ENCODE results near the gene CAMK4.

The CAMK4 gene

DNA sequence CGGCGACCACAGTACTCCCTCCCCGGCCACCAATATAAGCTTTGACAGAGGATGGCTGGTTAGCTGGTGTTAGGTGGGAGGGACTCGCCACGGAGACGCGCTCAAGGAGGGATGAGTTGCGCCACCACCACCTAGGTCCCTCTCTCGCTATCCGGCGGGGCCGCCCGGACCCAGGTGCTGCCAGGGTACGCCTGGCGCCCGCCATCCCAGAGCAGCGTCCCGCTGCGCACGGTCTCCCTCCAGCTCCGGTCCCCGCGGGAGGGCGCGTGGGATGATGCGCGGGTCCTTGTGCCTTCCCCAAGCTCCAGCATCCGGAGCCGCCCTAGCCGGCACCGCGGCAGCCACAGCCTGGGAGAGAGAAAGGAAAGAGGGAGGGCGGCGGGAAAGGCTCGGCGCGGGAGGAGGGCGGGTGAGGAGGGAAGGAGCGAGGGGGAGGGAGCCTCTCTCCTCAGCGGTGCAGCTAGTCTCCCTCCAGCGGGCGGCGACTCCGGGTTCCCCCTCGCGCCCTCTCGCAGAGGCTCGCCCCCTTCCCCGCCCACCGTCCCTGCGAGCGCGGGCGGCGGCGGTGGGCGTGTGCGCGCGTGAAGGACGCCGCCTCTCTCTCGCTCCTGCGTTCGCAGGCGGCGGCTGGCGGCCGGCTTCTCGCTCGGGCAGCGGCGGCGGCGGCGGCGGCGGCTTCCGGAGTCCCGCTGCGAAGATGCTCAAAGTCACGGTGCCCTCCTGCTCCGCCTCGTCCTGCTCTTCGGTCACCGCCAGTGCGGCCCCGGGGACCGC, at the start of gene CAMK4:
TSS of gene CAMK4 (plus strand) at position 598 of the 774 bp plus-strand sequence. CDS start at position 698, 100 bp downstream.
- DNase-seq: peak; percentile 70

DNA sequence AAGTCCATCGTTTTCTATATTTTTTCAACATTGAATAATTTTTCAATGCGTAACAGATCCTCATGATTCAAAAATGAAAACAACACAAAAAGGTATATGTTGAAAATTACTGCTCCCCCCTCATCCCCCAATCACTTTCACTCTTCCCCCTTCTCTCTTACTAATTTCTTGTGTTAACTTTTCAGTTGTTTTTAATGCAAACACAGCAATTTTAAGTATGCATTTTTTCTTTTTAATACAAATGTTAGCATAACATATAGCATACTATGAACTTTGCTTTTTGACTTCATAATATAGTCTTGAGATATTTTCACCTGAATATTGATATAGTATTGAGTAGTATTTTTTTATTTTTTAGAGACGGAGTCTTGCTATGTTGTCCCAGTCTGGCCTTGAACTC, 41.1 kb upstream of the CAMK4 start:
- no peak for DNase-seq

DNA sequence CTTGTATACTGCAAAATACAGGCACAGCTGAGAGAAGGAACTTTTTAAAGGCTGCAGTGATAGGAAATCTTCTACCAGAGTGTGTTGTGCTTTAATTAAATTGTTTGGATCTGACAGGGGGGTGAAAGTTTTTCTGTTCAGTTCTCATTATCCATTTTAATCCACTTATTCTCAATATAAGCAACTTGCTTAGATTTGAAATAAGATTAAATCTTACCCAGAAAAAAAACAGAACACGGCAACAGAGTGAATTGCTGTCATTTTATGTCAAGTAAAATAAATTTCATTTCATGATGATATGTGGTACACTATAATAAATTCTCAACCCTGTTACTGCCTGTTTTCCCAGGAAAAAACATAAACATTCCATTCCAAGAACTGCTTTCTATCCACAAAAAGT, 37.1 kb upstream of the CAMK4 start:
- no peak for DNase-seq

DNA sequence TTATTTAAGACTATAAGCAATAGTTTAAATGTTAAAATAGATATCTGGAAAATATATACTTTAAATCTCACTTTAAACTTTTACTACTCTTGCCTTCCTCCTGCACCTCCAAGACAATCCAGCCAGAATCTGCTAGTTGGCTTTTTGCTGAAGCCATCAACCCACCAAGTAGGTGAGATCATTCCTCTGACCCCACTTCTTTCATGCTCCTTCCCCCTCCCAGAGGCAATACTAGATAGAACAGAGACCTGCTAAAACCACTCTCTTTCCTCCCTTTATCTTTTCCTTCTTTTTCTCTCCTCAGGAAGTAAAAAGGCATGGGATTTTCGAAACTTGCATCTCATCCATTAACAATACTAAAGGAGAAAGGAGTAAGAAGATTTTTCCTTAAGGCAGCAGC, 30.1 kb upstream of the CAMK4 start:
- no peak for DNase-seq

DNA sequence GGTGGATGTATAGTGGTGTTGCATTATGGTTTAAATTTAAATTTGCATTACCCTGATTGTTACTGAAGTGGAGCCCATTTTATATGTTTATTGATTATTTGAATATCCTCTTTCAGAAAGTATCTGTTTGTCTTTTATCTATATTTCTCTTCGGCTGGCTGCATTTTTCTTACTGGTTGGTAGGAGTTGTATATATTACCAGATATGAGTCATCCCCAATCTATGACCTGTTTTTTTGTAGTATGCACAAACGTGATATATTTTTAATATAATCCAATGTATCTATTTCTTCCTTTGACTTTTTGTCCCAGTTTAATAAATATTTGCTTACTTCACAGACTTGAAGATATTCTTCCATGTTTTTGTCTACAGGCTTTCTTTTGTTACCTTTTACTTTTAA, 29.3 kb upstream of the CAMK4 start:
- DNase-seq: no peak

DNA sequence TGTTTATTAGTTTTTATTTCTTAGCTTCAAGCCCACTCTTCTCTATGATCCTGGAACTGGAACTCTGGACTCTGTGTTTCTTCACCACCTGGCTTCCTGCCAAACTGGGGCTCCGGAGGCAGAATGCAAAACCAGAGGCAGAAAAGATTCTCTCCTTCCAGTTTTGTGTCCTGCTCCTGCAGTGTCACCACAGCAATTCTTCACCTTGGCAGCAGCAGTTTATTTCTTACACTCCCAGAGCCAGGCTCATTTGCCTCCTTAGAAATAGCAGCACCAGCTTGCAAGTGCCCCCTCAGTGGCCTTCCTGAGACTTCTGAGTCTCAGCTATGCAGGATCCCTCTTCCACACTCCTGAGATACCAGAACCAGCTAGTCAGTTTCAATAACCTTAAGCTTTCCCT, 26.7 kb upstream of the CAMK4 start:
- DNase-seq: no peak

DNA sequence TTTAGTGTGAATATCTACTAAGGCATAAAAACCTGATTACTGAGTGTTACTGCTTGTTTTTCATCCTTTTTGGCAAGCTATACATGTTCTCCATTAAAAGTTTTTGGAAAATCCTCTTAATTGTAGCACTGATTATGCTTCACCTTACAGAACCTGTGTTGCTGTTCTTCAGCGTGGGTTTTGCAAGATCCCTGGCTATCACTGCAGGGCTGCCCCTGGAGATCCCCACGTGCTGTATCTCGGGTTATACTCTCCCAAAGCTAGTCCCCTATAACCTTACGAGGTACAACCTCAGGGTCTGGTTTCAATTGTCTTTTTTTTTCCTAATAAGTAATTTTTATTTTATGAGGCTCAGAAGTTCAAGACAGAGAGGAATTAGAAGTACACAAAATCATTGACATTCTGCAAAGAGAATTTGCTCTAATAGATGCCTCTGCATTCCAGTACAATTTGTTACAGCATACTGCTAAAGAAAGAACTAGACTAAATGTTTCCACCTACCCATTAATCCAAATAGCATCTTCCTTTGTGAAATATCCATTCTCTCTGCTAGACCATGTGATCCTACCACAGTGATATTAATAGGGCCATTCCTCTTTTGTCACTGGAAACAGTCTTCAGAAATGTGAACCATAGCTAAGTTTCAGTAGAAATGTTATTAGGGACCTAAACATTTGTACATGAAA, 25.8 kb upstream of the CAMK4 start:
- DNase-seq: no peak

DNA sequence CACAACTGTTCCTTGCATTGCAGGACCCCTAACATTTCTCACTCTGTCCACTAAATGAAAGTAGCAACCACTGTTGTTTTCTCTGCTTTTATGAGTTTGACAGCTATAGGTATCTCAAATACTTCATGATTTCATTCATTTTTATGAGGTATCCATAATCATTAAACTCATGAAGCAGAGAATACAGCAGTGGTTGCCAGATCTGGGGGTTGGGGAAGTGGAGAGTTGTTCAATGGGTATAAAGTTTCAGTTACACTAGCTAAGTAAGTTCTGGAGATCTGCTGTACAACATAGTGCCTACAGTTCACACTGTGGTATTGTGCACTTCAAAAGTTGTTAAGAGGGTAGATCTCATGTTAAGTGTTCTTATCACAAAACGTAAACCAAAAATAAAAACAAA, 23.4 kb upstream of the CAMK4 start:
- DNase-seq: no peak

DNA sequence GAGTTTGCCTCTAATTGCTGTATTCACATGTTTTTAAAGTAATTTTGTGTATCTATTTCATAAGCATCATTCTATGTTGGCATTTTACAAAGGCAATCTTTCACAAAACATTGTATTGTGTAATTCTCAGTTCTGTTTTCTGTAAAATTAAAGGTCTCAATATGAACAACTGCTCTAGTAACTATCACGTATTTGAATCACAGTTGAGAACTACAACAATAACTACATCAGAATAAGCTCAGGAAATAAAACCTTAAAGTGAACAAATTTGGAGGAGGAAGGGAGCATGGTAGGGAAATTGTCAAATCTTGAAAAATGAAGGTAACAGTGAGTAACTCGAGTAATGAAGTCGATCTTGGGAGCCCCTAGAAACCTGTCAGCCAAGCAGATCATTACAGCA, 22.5 kb upstream of the CAMK4 start:
- DNase-seq: no peak

DNA sequence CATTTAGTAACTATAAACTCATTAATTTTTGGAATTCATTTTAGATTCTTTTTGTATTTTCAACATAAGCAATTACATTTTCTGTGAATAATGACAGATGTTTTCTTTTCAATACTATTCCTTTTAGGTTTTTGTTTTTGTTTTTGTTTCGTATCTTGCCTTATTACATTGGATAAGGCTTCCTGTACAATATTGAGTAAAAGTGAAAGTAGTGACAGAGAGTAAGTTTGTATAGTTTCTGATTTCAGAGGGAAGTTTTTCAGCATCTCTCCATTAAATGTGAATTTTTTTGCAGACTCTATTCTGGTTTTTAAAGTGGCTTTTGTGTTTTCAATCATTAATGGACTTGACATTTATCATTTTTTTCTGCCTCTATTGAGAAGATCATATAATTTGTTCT, 12.8 kb upstream of the CAMK4 start:
- no peak for DNase-seq

DNA sequence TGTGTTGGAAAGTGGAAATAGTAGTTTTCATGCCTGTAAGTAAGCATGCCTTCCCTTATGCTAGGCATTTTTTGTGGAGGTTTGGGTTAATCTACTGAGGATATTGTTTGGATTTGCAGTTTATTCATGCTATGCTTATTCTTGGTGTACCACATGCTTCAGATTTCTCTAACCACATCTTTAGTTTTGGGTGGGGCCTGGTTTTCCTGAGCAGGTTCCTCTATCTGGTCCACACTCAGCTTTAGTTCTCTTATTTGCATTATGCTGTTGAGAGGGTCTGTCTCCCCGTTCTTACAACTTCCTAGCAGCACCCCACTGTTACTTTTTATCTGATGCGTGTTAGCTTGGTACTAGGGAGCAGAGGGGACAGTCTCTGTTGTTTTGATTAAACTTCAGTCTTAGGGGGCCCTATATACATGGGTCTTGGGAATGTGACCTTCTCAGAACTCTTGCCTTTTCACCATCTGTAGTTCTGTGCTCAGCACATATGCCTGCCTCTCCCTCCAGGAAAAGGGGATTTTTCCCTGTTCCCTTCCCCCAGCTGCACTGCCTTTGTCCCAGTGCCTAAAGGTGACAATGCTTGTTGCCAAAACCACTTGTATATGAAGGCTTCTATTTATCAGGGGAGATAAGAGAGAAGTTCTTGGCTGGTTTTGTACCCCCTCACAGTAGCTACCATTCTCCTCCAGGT, 10.0 kb upstream of the CAMK4 start:
- DNase-seq: no peak

DNA sequence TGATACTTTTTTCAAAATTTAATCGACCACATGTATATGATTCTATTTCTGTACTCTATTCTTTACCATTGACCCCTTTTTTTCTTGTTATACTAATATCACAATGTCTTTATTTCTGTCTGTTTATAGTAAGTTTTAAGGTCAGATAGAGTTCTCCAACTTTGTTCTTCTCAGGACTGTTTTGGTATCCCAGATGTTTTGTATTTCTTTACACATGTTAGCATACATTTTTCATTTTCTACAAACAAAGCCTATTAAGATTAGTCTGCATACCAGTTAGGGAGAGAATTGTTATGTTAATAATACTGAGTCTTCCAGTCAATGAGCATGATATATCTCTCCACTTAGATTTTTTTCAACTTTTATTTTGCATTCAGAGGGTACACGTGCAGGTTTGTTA, 8.2 kb upstream of the CAMK4 start:
- DNase-seq: no peak

DNA sequence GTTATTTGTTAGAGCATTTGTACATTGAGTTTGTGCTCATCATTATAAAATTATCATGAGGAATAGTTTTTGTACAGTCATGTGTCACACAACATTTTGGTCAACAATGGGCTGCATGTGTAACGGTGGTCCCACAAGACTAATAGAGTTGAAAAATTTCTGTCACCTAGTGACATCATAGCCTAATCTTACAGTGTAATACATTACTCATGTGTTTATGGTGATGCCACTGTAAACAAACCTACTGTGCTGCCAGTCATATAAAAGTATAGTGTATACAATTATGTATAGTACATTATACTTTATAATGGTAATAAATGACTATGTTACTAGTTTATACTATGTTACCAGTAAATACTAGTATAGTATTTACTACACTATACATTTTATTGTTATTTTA, 3.0 kb upstream of the CAMK4 start:
- no peak for DNase-seq

DNA sequence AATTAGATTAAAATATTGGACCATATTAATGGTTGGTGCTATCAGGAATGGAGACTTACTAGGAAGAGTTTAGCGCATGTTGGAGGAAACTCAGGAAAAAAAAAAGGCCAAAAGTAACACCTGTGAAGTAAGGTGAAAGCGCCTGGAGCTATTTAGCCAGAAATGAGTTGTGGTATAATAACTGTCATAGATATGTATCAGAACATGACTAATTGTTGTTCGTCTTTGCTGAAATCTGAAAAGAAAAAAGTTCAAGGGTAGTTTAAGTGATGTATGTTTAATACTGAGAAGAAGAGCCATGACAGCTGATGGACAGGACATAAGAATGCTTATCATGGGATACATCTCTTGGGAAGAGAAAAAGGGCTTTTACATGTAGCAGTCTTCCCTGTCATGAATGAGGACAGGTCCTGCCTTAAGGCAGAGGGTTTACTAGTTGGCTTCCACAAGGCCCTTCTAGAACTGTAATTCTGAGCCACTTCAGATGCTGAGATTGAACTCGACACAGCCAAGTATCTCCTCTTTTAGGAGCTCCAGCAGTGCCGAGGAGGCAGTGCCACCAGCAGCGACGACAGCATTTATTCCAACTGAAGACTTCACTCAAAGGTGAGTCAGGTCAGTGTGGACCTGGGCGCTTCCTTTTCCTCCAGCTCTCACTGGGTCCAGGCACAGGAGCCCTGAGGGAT, 940 bp upstream of the CAMK4 start:
- no peak for DNase-seq

DNA sequence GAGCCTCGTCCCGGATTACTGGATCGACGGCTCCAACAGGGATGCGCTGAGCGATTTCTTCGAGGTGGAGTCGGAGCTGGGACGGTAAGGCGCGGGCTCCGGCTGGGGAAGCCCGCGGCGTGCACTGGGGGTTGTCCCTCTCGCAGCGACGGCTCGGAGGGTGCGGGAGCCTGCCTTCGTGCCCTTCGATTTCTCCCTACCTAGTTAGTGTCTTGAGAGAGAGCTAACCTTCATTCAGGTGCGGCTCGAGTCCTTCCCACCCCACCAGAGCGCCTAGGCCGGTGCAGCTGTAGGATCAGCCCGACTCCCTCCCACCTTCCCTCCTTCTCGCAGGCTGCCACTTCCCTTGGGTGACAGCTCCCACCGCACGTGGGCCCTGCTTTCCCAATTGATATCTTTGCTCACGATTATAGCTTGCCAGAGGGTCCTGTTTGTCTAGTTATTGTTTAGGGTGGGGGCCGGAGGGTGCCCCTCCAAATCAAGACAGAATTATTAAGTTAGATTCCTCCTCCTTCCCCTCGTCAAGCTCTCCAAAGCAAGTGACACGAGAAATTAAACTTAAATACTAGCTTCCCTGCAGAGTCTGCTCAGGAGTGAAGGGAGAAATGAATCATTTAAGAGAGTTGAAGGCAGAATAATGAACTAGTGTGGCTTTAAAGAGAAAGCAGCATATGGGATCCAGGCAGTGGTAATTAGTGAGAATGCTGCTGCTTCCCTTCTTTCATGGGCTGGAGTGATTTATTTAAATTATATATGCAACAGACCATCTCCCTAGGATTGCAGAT, 569 bp downstream of the CAMK4 start:
- no peak for DNase-seq

DNA sequence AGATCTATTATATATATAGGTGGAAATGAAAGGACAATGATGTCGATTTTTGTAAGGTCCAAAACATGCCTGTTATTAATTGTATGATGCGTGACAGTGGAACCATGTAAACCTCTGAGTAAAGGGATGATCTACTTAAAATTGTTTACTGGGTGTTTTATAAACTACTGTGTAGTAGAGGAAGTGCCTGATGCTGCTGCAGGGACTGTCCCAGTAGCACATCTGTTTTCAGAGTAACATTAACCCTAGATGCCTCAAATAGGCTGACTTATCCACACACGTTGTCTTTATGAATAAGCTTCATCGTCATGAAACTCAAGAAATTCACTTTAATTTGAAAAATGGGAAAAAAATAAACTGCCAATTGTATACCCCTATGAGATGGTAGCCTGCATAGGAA, 1.7 kb downstream of the CAMK4 start:
- DNase-seq: no peak

DNA sequence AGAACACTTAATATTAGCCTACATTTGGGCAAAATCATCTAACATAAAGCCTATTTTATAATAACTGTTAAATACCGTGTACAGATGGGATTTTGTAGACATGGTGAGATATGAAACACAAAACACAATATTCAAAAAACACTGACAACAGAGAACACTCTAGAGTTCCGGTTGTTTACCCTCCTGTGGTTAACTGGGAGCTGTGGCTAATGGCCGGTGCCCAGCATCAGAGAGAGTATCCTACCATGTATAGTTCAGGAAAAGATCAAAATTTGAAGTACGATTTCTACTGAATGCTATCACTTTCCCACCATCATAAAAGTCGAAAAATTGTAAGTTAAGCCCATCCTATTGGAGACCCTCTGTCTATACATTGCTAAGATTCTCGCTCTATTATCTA, 2.4 kb downstream of the CAMK4 start:
- no peak for DNase-seq

DNA sequence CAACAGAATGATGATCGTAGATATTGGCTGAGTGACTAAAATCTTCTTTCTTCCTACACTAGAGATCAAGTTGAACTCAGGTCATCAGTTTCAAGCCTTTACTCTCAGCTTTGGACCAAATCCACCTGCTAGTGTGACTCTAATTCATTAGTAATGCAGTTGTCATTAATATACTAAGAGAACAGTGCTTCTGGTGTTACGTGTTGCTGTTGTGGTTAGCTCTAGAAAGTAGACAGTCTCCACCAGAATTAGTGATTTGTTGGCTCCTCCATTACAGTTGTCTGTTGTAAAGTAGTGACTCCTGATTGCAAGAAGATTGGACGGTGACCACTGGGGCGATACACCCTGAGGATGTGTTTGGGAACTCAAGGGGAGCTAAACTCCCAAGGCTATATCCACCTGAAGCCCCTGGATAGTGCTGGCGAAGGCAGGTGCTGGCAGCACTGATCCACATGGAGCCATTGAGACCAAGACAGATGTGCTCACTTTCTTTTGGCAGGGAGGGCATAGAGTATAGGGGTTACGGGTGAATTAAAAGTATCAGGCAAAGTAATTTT, 3.1 kb downstream of the CAMK4 start:
- no peak for DNase-seq

DNA sequence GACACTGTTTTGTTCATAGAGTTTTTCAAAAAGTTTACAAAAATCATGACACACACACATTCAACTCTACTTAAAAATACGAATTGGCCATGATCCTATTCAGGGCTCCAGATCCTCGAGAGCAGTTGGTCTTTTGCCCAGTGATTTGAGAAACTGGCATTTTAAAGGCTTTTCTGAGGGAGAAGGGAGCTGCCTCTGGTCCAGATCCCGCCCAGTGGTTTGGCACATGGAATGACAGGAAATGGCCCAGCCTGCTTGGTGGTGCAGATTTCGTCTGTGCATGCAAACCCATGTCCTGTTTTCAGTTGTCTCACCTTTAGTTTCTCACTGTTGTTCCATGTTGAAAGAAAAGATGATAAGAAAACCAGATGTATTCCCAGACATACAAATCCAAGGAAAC, 3.6 kb downstream of the CAMK4 start:
- no peak for DNase-seq

DNA sequence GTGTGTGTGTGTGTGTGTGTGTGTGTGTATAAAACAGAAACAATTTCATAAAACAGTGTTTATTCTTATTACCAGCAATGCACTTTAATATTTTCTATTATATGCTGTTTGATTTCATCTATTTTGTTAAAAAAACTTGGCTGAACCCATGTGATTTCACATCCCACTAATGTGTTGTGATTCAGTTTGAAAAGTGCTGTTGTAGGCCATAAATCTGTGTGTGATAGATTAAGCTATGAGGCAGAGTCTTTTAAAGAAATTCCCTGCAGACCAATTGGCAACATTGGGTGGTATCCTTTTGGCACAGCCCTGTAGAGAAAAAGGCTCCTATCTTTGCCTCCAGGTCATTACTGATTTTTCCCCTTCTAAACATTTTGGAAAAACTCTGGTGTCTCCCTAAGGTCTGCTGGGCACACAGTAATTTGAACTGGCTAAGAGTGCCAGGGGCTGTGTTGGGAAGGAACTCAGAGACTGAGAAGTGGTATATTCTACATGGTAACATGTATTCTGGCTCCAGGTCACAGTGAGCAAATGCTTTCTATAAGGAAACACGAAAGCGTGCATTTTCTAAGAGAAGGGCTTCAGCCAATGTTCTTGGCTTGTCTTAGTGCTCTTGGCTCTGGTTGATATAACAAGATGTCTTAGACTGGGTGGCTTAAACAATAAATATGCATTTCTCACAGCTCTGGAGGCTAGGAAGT, 4.5 kb downstream of the CAMK4 start:
- DNase-seq: no peak

DNA sequence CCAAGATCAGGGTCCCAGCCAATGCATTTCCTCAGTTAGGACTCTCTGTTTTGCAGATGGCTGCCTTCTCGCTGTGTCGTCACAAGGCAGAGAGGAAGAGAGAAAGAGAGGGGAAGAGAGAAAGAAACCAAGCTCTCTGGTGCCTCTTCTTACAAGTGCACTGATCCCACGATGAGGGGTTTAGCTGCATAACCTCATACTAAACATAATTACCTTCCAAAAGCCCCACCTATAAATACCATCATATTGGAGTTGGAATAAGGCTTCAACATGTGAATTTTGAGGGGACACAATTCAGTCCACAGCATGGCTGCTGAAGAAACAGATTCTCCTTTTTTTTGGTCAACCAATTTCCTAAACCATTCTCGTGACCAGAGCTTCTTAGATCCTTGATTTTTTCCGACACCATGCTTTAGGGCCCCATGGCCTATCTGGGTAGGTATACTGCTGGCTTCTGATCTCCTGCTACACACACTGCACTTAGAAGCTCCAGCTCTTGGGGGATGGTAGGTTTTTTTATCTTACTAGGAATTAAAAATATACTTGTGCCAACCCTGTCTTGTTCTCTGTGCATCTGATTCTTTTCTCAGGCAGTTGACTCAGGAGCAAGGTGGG, 5.1 kb downstream of the CAMK4 start:
- no peak for DNase-seq

All from NCI-H1092 (cell line).